GM12878 (cell line): ENCODE measurements around the gene GATAD2B. TPM values are rescaled to one million over a fixed set of nuclear protein-coding genes. Genes with fewer than 3 reads are reported as not detected.

Experiments
- ATAC-seq: fragments of 200-7000 bp; cut with Tn5 transposase; 3 replicates; pipeline ENCODE4 v1.9.1; 2020; ENCODE audit warnings: mild to moderate bottlenecking, moderate library complexity
- BruUV-seq: library from RNA; stranded (reverse); fragments of 400-500 nt; replicated peaks from 2 replicates; lab custom pipeline; 2021; lab: Mats Ljungman, UMichigan
- CTCF ChIA-PET: fragments of 300-600 bp; sonication (Branson Sonifier 250); formaldehyde crosslinking; extraction: SDS; loops from one replicate; lab custom pipeline; 2021; ENCODE audit warnings: inconsistent platforms; lab: Yijun Ruan, JAX
- POLR2A ChIA-PET: fragments of 350-600 bp; formaldehyde crosslinking; extraction: SDS; loops from one replicate; lab custom pipeline; 2021; ENCODE audit warnings: inconsistent platforms; lab: Charles Lee
- RAD21 ChIA-PET: fragments of 300-600 bp; sonication (Branson Sonifier 250); formaldehyde crosslinking; loops from one replicate; lab custom pipeline; 2023; ENCODE audit warnings: antibody characterized with exemption; ENCODE audit not compliant: unreplicated experiment; lab: Charles Lee
- SMC1A ChIA-PET: fragments of 300-600 bp; sonication (Branson Sonifier 250); formaldehyde crosslinking; loops from one replicate; lab custom pipeline; 2023; ENCODE audit not compliant: unreplicated experiment, uncharacterized antibody; lab: Charles Lee
- DNase-seq: peaks from one replicate; pipeline ENCODE4 v3.0.0-alpha.2; 2011; ENCODE audit warnings: low read depth, low spot score
- FAIRE-seq: peaks from 3 replicates; lab custom pipeline; 2011; peaks lifted over from hg19 to GRCh38; lab: Jason Lieb, UNC
- H2AFZ ChIP-seq: 2 replicates; pipeline ENCODE4 v1.6.0; 2011; ENCODE audit warnings: low read depth, low read length, control low read depth; ENCODE audit not compliant: control insufficient read depth
- H3K27ac ChIP-seq: 2 replicates; pipeline ENCODE4 v1.5.1; 2011; ENCODE audit warnings: control low read depth; ENCODE audit not compliant: control insufficient read depth, insufficient read depth
- H3K27me3 ChIP-seq, 2 experiments: replicated peaks in 1 of 2; 2 replicates each; pipeline versions ENCODE4 v1.6.0 to v1.6.1; 2011; ENCODE audit warnings: low read length in 1 of 2; ENCODE audit not compliant: control insufficient read depth in 2 of 2, insufficient read depth in 2 of 2
- H3K36me3 ChIP-seq, 2 experiments: 2 replicates each; pipeline ENCODE4 v1.5.1; 2011; ENCODE audit warnings: low read length in 1 of 2; ENCODE audit not compliant: control insufficient read depth in 2 of 2, insufficient read depth in 2 of 2
- H3K4me1 ChIP-seq: 2 replicates; pipeline ENCODE4 v1.6.1; 2011; ENCODE audit warnings: mild to moderate bottlenecking, low read length, moderate library complexity, mixed read lengths; ENCODE audit not compliant: control insufficient read depth, insufficient read depth
- H3K4me2 ChIP-seq: 2 replicates; pipeline ENCODE4 v1.6.0; 2011; ENCODE audit warnings: control low read depth; ENCODE audit not compliant: control insufficient read depth, insufficient read depth
- H3K4me3 ChIP-seq: fragments of 200-600 bp; sonication (generic); 2 replicates; pipeline ENCODE4 v1.5.1; 2016
- H3K79me2 ChIP-seq: 2 replicates; pipeline ENCODE4 v1.6.0; 2011; ENCODE audit warnings: low read length; ENCODE audit not compliant: control insufficient read depth, insufficient read depth
- H3K9ac ChIP-seq: 2 replicates; pipeline ENCODE4 v1.8.0; 2011; ENCODE audit warnings: low read length, control low read depth, mixed read lengths; ENCODE audit not compliant: control insufficient read depth, insufficient read depth
- H3K9me3 ChIP-seq: replicated peaks from 3 replicates; pipeline ENCODE4 v1.5.1; 2011; ENCODE audit warnings: mild to moderate bottlenecking, low read length; ENCODE audit not compliant: control insufficient read depth, insufficient read depth
- H4K20me1 ChIP-seq: 2 replicates; pipeline ENCODE4 v1.6.0; 2011; ENCODE audit not compliant: control insufficient read depth, insufficient read depth
- ATF7 ChIP-seq: fragments of 450-650 bp; IDR thresholded peaks from 2 replicates; pipeline ENCODE4 v1.6.1; 2016; ENCODE audit warnings: low read depth, mild to moderate bottlenecking
- WGBS: methylation state at CpG from one replicate; pipeline ENCODE4 v1.1.6; 2016; ENCODE audit warnings: low lambda C conversion rate; ENCODE audit not compliant: insufficient replicate concordance, insufficient coverage; ENCODE audit errors: missing lambda C conversion rate; 5-methylcytosine and 5-hydroxymethylcytosine counted together
- in situ Hi-C: fragments of 300-500 bp; cut with MboI; formaldehyde crosslinking; loops from 9 replicates; pipeline ENCODE4 v1.14.3; 2018; ENCODE audit warnings: mixed read lengths
- intact Hi-C: fragments of 100-400 bp; cut with micrococcal nuclease; formaldehyde crosslinking; loops from one replicate; pipeline ENCODE4 v1.14.2; 2022; ENCODE audit not compliant: unreplicated experiment
- polyA plus RNA-seq, 11 experiments: library from polyadenylated mRNA; depleted of rRNA in 4 of 11; unstranded in 6 of 11; stranded (reverse) in 5 of 11; fragments of >200 nt; fragmentation: Nextera tagmentation in 4 of 11; fragmentation: Illumina TruSeq in 1 of 11; extraction: Ambion mirVana in 4 of 11; extraction: Trizol in 1 of 11; gene quantifications; 1 replicate in 1 of 11; 2 replicates in 10 of 11; pipeline versions ENCODE4 v1.2.1 to v1.2.3, GENCODE V29; 2011 to 2016; ENCODE audit warnings: inconsistent platforms in 2 of 11, missing spikeins in 2 of 11, low read depth in 1 of 11
- total RNA-seq, 4 experiments: library from RNA; depleted of rRNA in 3 of 4; stranded (reverse); fragments of >200 nt in 3 of 4; fragmentation: Illumina TruSeq in 1 of 4; extraction: Trizol in 1 of 4; gene quantifications; 2 replicates each; pipeline versions ENCODE4 v1.2.1 to v1.2.3, GENCODE V29; 2013 to 2021
- TF ChIP-seq, protein P1 (sequence below): IDR thresholded peaks from 2 replicates; pipeline ENCODE4 v1.6.1; 2011; ENCODE audit warnings: low read depth, mild to moderate bottlenecking, low read length, moderate library complexity, borderline replicate concordance; ENCODE audit errors: extremely low read depth

The GATAD2B gene
- total and polyA plus RNA-seq, 10 of the 15 experiments (the other 5 are each of a cell fraction or from before 2014, with no cell fraction given) = 2.4 to 63.1 (median 8.7) TPM

DNA sequence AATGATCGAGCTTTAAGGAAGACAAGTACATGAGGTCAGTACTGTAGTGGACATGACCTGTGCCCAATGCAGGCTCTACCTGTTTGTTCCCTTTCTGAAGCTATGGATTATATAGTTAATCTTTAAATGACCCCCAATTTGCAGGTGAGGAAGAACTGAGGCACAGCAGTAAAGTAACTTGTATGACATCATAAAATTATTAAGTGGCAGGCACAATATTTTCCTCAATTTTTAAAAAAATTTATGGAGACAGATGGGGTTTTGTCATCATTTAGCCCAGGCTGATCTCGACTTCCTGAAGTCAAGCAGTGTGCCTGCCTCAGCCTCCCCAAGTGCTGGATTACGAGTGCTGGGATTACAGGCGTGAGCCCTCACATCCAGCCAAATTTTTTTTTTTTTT is 3.6 kb upstream of the GATAD2B start:
- no TSS peak for BruUV-seq
- intact Hi-C loops (no loop called here), in situ Hi-C loops (no loop called here)
- ChIA-PET CTCF (interaction anchor here (0.6 to 1.5 kb wide), 2 partner anchors 58 to 105 kb away, joined by 3 to 5 read pairs; no protein-coding TSS in a partner anchor), SMC1A (interaction anchor here (3.8 kb wide), 1 partner anchor 18 kb away, joined by 16 read pairs; no protein-coding TSS in a partner anchor), RAD21 (no interaction called here), POLR2A (interaction anchor here (0.6 to 10.1 kb wide), 5 partner anchors 18 to 401 kb away, joined by 3 to 83 read pairs (median 4); partner anchors contain the start of genes DENND4B and SLC39A1)
- Histone ChIP-seq H3K27me3 (no peaks in the 10 kb centered on the region), H3K9me3 (no peaks in the 10 kb centered on the region), H3K4me3 (no peak overlapping the region), H3K4me1 (peaks cover 18% of the 10 kb centered on the region), H4K20me1 (no peaks in the 10 kb centered on the region), H3K4me2 (no peak overlapping the region), H3K79me2 (peaks cover 19% of the 10 kb centered on the region), H2AFZ (no peak overlapping the region), H3K9ac (no peak overlapping the region), H3K36me3 (peaks cover 1 to 6% of the 10 kb centered on the region in 2 experiments; a peak in 2 of 4 replicates), H3K27ac (no peak overlapping the region)
- 97% methylated on average over 4 of the region's 4 CpGs for WGBS
- no peak for DNase-seq
- TF ChIP-seq, protein P1, sequence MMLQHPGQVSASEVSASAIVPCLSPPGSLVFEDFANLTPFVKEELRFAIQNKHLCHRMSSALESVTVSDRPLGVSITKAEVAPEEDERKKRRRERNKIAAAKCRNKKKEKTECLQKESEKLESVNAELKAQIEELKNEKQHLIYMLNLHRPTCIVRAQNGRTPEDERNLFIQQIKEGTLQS = no peak
- 0 out of 2 replicates have a peak, but pooled peaks have one; percentile 22 for TF ChIP-seq ATF7
- no peak for FAIRE-seq
- no peak for ATAC-seq
